Bronchial epithelial cell (primary cell): ENCODE results near the gene ACOT7. TPM values are rescaled to one million over a fixed set of nuclear protein-coding genes. Genes with fewer than 3 reads are reported as not detected.

Experiments used
- DNase-seq: peaks from one replicate; pipeline ENCODE4 v3.0.0-alpha.2; 2010; ENCODE audit warnings: low read depth
- FAIRE-seq: peaks from 2 replicates; lab custom pipeline; 2011; peaks lifted over from hg19 to GRCh38; lab: Jason Lieb, UNC
- H3K27me3 ChIP-seq: 2 replicates; pipeline ENCODE4 v1.5.1; 2011; ENCODE audit warnings: low read length; ENCODE audit not compliant: control insufficient read depth, insufficient read depth
- H3K36me3 ChIP-seq: 2 replicates; pipeline ENCODE4 v1.5.1; 2011; ENCODE audit warnings: low read length; ENCODE audit not compliant: control insufficient read depth, insufficient read depth
- H3K4me3 ChIP-seq: 2 replicates; pipeline ENCODE4 v1.5.1; 2011; ENCODE audit warnings: mild to moderate bottlenecking, low read depth, low read length, control low read depth
- total RNA-seq: library from RNA; depleted of rRNA; stranded (reverse); fragments of >200 nt; gene quantifications from 2 replicates; pipeline ENCODE4 v1.2.1, GENCODE V29; 2014
- TF ChIP-seq, protein P1 (sequence below): IDR thresholded peaks from 2 replicates; pipeline ENCODE4 v1.5.1; 2011; ENCODE audit warnings: mild to moderate bottlenecking, moderate library complexity, low read length, control low read depth, inconsistent platforms; ENCODE audit not compliant: insufficient read depth, severe bottlenecking

The ACOT7 gene
- total RNA-seq, 1 donor from 2014 or later: 89.8 TPM

DNA sequence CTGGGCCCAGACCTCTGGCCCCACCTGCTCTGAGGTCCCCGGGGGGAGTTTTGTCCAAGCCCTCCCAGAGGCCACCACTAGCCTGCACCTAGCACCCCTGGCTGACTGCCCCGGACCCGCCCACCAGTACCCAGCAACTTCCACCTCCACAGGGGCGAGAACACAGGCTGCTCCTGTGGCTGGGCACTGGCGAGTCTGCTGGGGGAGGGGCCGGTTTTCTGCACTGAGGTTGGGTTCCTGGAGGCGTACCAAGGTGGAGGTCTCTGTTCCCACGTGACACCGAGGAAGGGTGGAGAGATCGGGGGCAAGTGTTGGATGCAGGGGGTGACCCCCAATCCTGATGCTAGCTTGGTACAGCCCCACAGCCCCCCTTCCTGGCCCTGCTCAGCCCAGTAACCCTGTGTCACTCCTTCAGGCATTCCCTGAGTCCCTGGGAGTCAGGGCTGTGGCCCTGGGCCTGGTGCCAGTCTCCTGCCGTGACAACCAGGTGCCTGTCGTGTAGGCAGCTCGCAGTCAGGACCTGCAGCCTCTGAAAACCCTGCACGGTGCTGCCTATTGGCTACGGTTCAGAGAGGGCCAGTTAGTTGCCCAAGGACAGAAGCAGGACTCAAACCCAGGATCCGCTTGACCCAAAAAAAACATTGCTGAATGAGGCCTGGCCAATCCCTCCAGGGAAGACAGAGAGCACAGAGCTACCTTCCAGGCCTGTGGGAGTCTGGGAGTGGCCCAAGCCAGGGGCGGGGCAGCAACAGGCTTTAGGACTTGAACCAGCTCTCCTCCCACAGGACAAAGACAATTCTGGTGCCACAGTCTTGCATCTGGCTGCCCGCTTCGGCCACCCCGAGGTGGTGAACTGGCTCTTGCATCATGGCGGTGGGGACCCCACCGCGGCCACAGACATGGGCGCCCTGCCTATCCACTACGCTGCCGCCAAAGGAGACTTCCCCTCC lies 34.1 kb upstream of the ACOT7 start:
- TF ChIP-seq, protein P1, sequence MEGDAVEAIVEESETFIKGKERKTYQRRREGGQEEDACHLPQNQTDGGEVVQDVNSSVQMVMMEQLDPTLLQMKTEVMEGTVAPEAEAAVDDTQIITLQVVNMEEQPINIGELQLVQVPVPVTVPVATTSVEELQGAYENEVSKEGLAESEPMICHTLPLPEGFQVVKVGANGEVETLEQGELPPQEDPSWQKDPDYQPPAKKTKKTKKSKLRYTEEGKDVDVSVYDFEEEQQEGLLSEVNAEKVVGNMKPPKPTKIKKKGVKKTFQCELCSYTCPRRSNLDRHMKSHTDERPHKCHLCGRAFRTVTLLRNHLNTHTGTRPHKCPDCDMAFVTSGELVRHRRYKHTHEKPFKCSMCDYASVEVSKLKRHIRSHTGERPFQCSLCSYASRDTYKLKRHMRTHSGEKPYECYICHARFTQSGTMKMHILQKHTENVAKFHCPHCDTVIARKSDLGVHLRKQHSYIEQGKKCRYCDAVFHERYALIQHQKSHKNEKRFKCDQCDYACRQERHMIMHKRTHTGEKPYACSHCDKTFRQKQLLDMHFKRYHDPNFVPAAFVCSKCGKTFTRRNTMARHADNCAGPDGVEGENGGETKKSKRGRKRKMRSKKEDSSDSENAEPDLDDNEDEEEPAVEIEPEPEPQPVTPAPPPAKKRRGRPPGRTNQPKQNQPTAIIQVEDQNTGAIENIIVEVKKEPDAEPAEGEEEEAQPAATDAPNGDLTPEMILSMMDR: no peak
- DNase-seq: no peak
- peak; percentile 99 for FAIRE-seq
- Histone ChIP-seq H3K4me3 (no peak overlapping the region), H3K27me3 (no peaks in the 10 kb centered on the region), H3K36me3 (no peaks in the 10 kb centered on the region)

DNA sequence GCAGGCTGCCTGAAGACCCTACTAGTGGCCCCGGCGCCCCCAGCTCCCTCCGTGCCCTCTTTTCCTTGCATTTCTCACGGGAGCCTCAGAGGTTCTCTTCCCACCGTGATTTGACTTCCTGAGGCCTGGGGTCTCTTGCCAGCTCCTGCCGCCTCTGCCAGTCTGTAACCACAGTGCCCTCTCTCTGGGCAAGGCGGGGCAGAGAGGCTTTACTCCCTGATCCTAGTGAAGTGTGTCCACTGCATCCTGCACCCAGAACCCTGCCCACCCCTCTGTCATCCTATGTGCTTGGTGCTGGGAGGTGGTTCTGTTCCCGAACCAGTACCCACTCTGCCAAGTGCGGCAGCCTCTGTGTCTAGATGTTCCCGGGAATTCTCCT lies 33.4 kb upstream of the ACOT7 start:
- H3K27me3 ChIP-seq: no peaks in the 10 kb centered on the region
- DNase-seq: no peak

DNA sequence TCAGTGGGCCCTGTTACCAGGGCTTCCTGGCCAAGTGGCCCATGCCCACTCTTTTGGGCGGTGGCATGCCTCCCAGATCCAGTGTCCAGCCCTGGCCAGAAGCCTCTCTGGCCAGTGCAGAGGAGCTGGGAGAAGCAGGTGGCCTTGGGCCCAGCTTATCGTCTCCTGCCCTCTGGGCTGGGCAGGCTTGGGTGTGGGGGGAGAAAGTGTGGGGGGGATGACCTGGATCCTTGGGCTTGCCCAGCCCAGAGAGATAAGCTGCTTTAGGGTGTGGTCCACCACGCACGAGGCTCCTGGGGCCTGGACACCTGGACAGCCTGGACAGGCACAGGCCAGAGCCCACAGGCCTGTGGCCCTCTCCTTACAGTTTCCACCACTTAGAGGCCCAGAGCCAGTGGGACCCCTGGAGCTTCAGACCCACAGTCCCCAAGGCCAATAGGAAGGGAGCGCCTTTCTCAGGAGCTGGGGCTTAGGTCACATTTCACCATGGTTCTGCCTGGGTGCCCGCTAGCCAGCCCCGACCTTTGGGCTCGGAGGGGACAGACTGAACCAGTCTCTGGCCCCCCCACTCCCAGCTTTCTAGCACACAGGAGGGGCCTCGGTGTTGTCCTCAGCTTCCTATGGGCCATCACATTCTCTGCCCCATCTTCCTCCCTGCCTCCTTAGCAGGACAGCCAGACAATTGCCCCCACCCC lies 32.9 kb upstream of the ACOT7 start:
- TF ChIP-seq, protein P1: no peak
- H3K4me3 ChIP-seq: no peak overlapping the region
- FAIRE-seq (no peak), DNase-seq (no peak)
- H3K27me3 ChIP-seq: no peaks in the 10 kb centered on the region
- no peaks in the 10 kb centered on the region for H3K36me3 ChIP-seq

More for the DNA sequence above, 33.4 kb upstream of the ACOT7 start:
- H3K4me3 ChIP-seq: no peak overlapping the region
- TF ChIP-seq, protein P1: no peak
- no peaks in the 10 kb centered on the region for H3K36me3 ChIP-seq
- FAIRE-seq: no peak

DNA sequence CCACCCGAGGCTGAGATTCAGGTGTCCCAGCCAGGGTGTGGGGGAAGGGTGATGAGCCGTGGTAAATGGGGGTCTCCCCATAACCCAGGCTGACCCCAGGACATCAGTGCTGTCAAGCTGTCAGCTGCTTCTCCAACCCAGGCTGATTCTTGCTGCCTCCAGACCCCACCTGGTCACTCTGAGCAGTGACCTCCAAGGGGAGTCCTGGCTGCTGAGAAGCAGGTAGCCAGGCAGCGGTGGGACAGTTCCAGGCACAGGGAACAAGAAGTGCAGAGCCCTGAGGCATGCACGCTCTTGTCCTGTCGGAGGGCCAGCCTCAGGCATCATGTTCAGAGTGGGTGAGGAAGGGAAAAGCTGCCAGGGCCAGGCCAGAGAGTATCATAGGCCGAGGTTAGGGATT lies 32.1 kb upstream of the ACOT7 start:
- no peaks in the 10 kb centered on the region for H3K36me3 ChIP-seq
- TF ChIP-seq, protein P1: no peak
- DNase-seq (no peak), FAIRE-seq (no peak)
- no peaks in the 10 kb centered on the region for H3K27me3 ChIP-seq
- H3K4me3 ChIP-seq: peak overlapping the region; percentile 38

DNA sequence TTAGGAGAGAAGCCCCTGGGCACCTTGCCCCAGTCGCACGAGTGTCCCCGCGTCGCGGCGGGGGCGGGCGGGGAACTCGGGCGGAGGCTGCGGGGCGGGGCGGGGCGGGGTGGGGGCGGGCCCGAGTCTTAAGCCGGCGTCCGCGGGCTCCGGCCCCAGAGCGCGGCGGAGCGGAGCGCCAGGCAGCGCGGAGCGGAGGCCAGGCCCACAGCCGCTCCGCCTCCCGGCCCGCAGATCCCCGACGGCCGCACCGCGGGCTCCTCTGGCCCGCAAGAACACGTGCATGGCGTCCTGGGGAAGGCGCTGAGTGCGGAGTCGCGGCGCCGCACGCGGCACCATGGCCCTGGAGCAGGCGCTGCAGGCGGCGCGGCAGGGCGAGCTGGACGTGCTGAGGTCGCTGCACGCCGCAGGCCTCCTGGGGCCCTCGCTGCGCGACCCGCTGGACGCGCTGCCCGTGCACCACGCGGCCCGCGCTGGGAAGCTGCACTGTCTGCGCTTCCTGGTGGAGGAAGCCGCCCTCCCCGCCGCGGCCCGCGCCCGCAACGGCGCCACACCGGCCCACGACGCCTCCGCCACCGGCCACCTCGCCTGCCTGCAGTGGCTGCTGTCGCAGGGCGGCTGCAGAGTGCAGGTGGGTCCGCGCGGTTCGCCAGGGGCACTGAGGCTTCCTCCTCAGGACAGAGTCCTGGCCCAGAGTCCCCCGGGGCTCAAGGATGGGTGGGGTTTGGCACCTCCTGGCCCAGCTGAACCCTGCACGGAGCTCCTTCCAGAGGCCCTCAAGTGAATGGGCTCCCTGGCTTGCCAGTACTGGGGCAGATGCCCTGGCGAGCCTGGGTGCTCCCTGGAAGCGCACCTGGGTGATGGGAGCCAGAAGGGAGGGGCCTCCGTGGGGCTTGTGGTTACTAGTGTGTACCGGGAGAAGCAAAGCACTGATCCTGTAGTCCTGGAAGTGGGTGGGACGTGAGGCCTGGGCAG lies 31.3 kb upstream of the ACOT7 start, which contains the start of gene ESPN:
TSS of gene ESPN (plus strand) at position 158 of the 975 bp plus-strand sequence. CDS start at position 338, 180 bp downstream.
- Histone ChIP-seq H3K27me3 (no peaks in the 10 kb centered on the region), H3K4me3 (peak within 1 kb of the TSS; percentile 38), H3K36me3 (no peaks in the 10 kb centered on the region)
- TF ChIP-seq, protein P1: no peak
- FAIRE-seq (no peak), DNase-seq (no peak)
